Karpas-422 (cell line): ENCODE measurements around the gene CDKAL1. TPM values are rescaled to one million over a fixed set of nuclear protein-coding genes. Genes with fewer than 3 reads are reported as not detected.

Experiments
- DNase-seq: peaks from one replicate; pipeline ENCODE4 v3.0.0-alpha.2; 2015
- H2AFZ ChIP-seq: fragments of 200-600 bp; sonication (generic); 2 replicates; pipeline ENCODE4 v1.6.1; 2014; ENCODE audit warnings: antibody characterized with exemption, low read length, mixed read lengths
- H3K27ac ChIP-seq: fragments of 200-600 bp; sonication (generic); 2 replicates; pipeline ENCODE4 v1.5.1; 2014; ENCODE audit warnings: mild to moderate bottlenecking, low read length, moderate library complexity
- H3K27me3 ChIP-seq: fragments of 200-600 bp; sonication (generic); 2 replicates; pipeline ENCODE4 v1.6.1; 2014; ENCODE audit warnings: low read length, mixed read lengths
- H3K36me3 ChIP-seq: fragments of 200-600 bp; sonication (generic); 2 replicates; pipeline ENCODE4 v1.6.1; 2014; ENCODE audit warnings: low read length, mixed read lengths; ENCODE audit not compliant: insufficient read depth
- H3K4me1 ChIP-seq: fragments of 200-600 bp; sonication (generic); 2 replicates; pipeline ENCODE4 v1.6.1; 2014; ENCODE audit warnings: mild to moderate bottlenecking, low read length, mixed read lengths
- H3K4me2 ChIP-seq: fragments of 200-600 bp; sonication (generic); 2 replicates; pipeline ENCODE4 v1.6.1; 2014; ENCODE audit warnings: low read length, low read depth, mild to moderate bottlenecking; ENCODE audit not compliant: poor library complexity, severe bottlenecking
- H3K4me3 ChIP-seq: fragments of 200-600 bp; sonication (generic); 2 replicates; pipeline ENCODE4 v1.5.1; 2014; ENCODE audit warnings: mild to moderate bottlenecking, antibody characterized with exemption, low read length, mixed read lengths
- H3K79me2 ChIP-seq: fragments of 200-600 bp; sonication (generic); 2 replicates; pipeline ENCODE4 v1.6.1; 2014; ENCODE audit warnings: mild to moderate bottlenecking, low read length, mixed read lengths
- H3K9ac ChIP-seq: fragments of 200-600 bp; sonication (generic); 2 replicates; pipeline ENCODE4 v1.6.0; 2014; ENCODE audit warnings: low read length
- H3K9me2 ChIP-seq: fragments of 200-600 bp; sonication (generic), shearing (Covaris generic); replicated peaks from 2 replicates; pipeline ENCODE4 v1.6.0; 2014; ENCODE audit warnings: mild to moderate bottlenecking, low read length, moderate library complexity; ENCODE audit not compliant: insufficient read depth
- H3K9me3 ChIP-seq: fragments of 300-700, 200-600 bp; sonication (generic); 2 replicates; pipeline ENCODE4 v1.6.1; 2014; ENCODE audit warnings: low read length, mixed read lengths
- H4K20me1 ChIP-seq: fragments of 200-600 bp; sonication (generic); 2 replicates; pipeline ENCODE4 v1.6.1; 2014; ENCODE audit warnings: mild to moderate bottlenecking, antibody characterized with exemption, low read length, low read depth; ENCODE audit not compliant: insufficient read depth
- total RNA-seq: library from RNA; depleted of rRNA; stranded (reverse); fragments of >200 nt; shearing (Covaris generic); gene quantifications from 2 replicates; pipeline ENCODE4 v1.2.3, GENCODE V29; 2014; ENCODE audit warnings: low replicate concordance

The CDKAL1 gene
- total RNA-seq, 1 experiment from 2014 or later: 23.7 TPM

GRCh38 chr6:21071780-21072468, 537.7 kb downstream of the CDKAL1 start:
- Histone ChIP-seq H2AFZ (no peak overlapping the region), H3K9me2 (no peaks in the 10 kb centered on the region), H3K4me2 (no peak overlapping the region), H3K9ac (no peak overlapping the region), H3K4me1 (no peaks in the 10 kb centered on the region), H3K4me3 (no peak overlapping the region), H3K27me3 (no peaks in the 10 kb centered on the region), H3K9me3 (peaks cover 14% of the 10 kb centered on the region), H3K27ac (no peak overlapping the region), H3K79me2 (no peaks in the 10 kb centered on the region), H3K36me3 (no peaks in the 10 kb centered on the region), H4K20me1 (no peaks in the 10 kb centered on the region)
- DNase-seq: no peak

- H3K79me2 ChIP-seq: no peaks in the 10 kb centered on the region
- no peak overlapping the region for H3K9ac ChIP-seq
- H2AFZ ChIP-seq: no peak overlapping the region
- no peak overlapping the region for H3K27ac ChIP-seq
- H3K36me3 ChIP-seq: no peaks in the 10 kb centered on the region
- H3K9me3 ChIP-seq: peaks cover 14% of the 10 kb centered on the region
- no peaks in the 10 kb centered on the region for H3K27me3 ChIP-seq
- no peaks in the 10 kb centered on the region for H3K9me2 ChIP-seq
- no peak for DNase-seq
- H3K4me1 ChIP-seq: no peaks in the 10 kb centered on the region
- H4K20me1 ChIP-seq: no peaks in the 10 kb centered on the region
- no peak overlapping the region for H3K4me2 ChIP-seq
- H3K4me3 ChIP-seq: no peak overlapping the region
Measured at GRCh38 chr6:21073318-21073839, 539.1 kb downstream of the CDKAL1 start.

GRCh38 chr6:21074484-21074883, 540.2 kb downstream of the CDKAL1 start:
- Histone ChIP-seq H3K4me1 (no peaks in the 10 kb centered on the region), H3K9me3 (peaks cover 14% of the 10 kb centered on the region), H3K9ac (no peak overlapping the region), H4K20me1 (no peaks in the 10 kb centered on the region), H3K27ac (no peak overlapping the region), H3K4me3 (no peak overlapping the region), H3K9me2 (no peaks in the 10 kb centered on the region), H3K79me2 (no peaks in the 10 kb centered on the region), H2AFZ (no peak overlapping the region), H3K36me3 (no peaks in the 10 kb centered on the region), H3K27me3 (no peaks in the 10 kb centered on the region), H3K4me2 (no peak overlapping the region)
- DNase-seq: no peak

GRCh38 chr6:21075986-21076385, 541.7 kb downstream of the CDKAL1 start:
- Histone ChIP-seq H3K27me3 (no peaks in the 10 kb centered on the region), H2AFZ (no peak overlapping the region), H3K4me1 (no peaks in the 10 kb centered on the region)

GRCh38 chr6:21078497-21078896, 544.2 kb downstream of the CDKAL1 start:
- Histone ChIP-seq H3K9me3 (peaks cover 1% of the 10 kb centered on the region; the same call in 1 of the 2 replicates), H4K20me1 (no peaks in the 10 kb centered on the region), H3K9ac (no peak overlapping the region), H3K27ac (no peak overlapping the region), H3K4me1 (no peaks in the 10 kb centered on the region), H3K9me2 (no peaks in the 10 kb centered on the region), H3K4me3 (no peak overlapping the region), H3K79me2 (no peaks in the 10 kb centered on the region), H2AFZ (no peak overlapping the region), H3K36me3 (no peaks in the 10 kb centered on the region), H3K27me3 (no peaks in the 10 kb centered on the region), H3K4me2 (no peak overlapping the region)
- DNase-seq: no peak

More at GRCh38 chr6:21075986-21076385, 541.7 kb downstream of the CDKAL1 start:
- Histone ChIP-seq H3K27ac (no peak overlapping the region), H3K9me2 (no peaks in the 10 kb centered on the region), H3K9ac (no peak overlapping the region), H3K4me2 (no peak overlapping the region), H3K79me2 (no peaks in the 10 kb centered on the region), H3K9me3 (peaks cover 10% of the 10 kb centered on the region; the same call in 1 of the 2 replicates), H3K36me3 (no peaks in the 10 kb centered on the region), H3K4me3 (no peak overlapping the region), H4K20me1 (no peaks in the 10 kb centered on the region)
- DNase-seq: no peak

GRCh38 chr6:21079468-21080048, 545.3 kb downstream of the CDKAL1 start:
- no peaks in the 10 kb centered on the region for H3K4me1 ChIP-seq
- H4K20me1 ChIP-seq: no peaks in the 10 kb centered on the region
- no peak overlapping the region for H3K9ac ChIP-seq
- no peaks in the 10 kb centered on the region for H3K9me3 ChIP-seq
- no peak overlapping the region for H2AFZ ChIP-seq
- no peaks in the 10 kb centered on the region for H3K36me3 ChIP-seq
- H3K4me2 ChIP-seq: no peak overlapping the region
- H3K27me3 ChIP-seq: no peaks in the 10 kb centered on the region
- DNase-seq: no peak
- H3K27ac ChIP-seq: no peak overlapping the region
- no peaks in the 10 kb centered on the region for H3K9me2 ChIP-seq
- H3K4me3 ChIP-seq: no peak overlapping the region
- no peaks in the 10 kb centered on the region for H3K79me2 ChIP-seq

- DNase-seq: no peak
- H3K27ac ChIP-seq: no peak overlapping the region
- no peaks in the 10 kb centered on the region for H3K36me3 ChIP-seq
- H3K4me3 ChIP-seq: no peak overlapping the region
- H3K9ac ChIP-seq: no peak overlapping the region
- H3K4me2 ChIP-seq: no peak overlapping the region
- H4K20me1 ChIP-seq: no peaks in the 10 kb centered on the region
- no peaks in the 10 kb centered on the region for H3K27me3 ChIP-seq
- H3K9me3 ChIP-seq: no peaks in the 10 kb centered on the region
- H3K4me1 ChIP-seq: no peaks in the 10 kb centered on the region
- no peaks in the 10 kb centered on the region for H3K79me2 ChIP-seq
- H2AFZ ChIP-seq: no peak overlapping the region
- no peaks in the 10 kb centered on the region for H3K9me2 ChIP-seq
Measured at GRCh38 chr6:21080221-21080620, 546.0 kb downstream of the CDKAL1 start.

GRCh38 chr6:21082091-21082490, 547.8 kb downstream of the CDKAL1 start:
- Histone ChIP-seq H3K36me3 (no peaks in the 10 kb centered on the region), H3K27me3 (no peaks in the 10 kb centered on the region), H3K4me1 (no peaks in the 10 kb centered on the region), H3K79me2 (no peaks in the 10 kb centered on the region), H3K9me3 (no peaks in the 10 kb centered on the region), H2AFZ (no peak overlapping the region), H3K4me3 (no peak overlapping the region), H3K9ac (no peak overlapping the region), H3K27ac (no peak overlapping the region), H3K9me2 (no peaks in the 10 kb centered on the region), H4K20me1 (no peaks in the 10 kb centered on the region), H3K4me2 (no peak overlapping the region)
- no peak for DNase-seq
